Left colon (tissue), 2 donors: ENCODE data around the gene CDK5RAP1. TPM values are rescaled to one million over a fixed set of nuclear protein-coding genes. Genes with fewer than 3 reads are reported as not detected.
"Not testable (repeated sequence)": the region's sequence is repeated elsewhere in the genome, so short reads cannot be mapped to it uniquely, and the experiment has no call there.

Source experiments
- ATAC-seq: fragments of 200-7000 bp; cut with Tn5 transposase; one replicate; pipeline ENCODE4 v1.9.1; 2020; ENCODE audit warnings: mild to moderate bottlenecking, moderate library complexity
- DNase-seq, 2 donors: peaks; one replicate each; pipeline ENCODE4 v3.0.0-alpha.2; 2020
- intact Hi-C, 2 donors: fragments of 100-400 bp; cut with DNase I in 1 of 2; cut with micrococcal nuclease in 1 of 2; formaldehyde crosslinking; loops; one replicate each; pipeline versions ENCODE4 v1.11.2 to v1.14.0; 2022; cut with DNase I, micrococcal nuclease
- total RNA-seq, 2 donors: library from RNA; stranded (reverse); fragmentation: NEBNext Ultra II Directional; extraction: Animal tissue kit (Norgen Biotek cat#: 25700); gene quantifications; one replicate each; pipeline ENCODE4 v1.2.1, GENCODE V29; 2021
- donor health status: DM: no; HTN: no; CAD: no.
- donor health status: DM: yes; HTN: yes; CAD: no.

Gene CDK5RAP1
- total RNA-seq, 2 donors from 2014 or later: 16.6 to 27.4 TPM

DNA sequence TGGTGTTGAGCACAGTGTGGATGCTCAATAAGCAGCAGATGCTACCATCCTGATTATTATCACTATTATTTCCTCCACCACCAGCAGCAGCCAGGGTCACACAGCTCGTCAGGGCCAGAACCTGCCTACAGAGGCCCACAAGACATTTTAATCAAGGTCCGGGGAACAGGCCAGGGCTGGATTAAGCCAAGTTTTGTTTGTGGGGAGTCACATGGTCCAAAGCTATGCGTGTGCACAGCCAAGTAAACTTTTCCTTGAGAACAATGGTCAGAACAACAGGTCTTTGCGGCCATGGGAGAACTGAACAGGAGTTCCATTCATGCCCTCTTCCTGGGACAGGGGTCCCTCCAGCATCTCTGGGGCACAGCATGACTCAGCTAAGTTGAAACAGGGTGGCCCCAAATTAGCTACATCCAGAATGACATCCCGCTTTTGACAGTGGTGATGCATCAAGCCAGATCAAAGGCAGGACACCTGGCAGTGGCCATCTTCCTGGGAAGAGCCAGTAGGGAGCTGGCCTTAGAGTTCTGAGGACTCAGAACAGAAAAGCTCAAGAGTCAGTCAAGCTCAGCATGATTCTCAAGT, 30.6 kb upstream of the CDK5RAP1 start:
- intact Hi-C loops: no loop called here
- no peak for ATAC-seq
- no peak for DNase-seq

GRCh38 chr20:33423875-33424274, 22.6 kb upstream of the CDK5RAP1 start:
- ATAC-seq, DNase-seq, intact Hi-C loops: not testable (repeated sequence)

- DNase-seq: peak; percentile 17 to 47
- ATAC-seq: peak; percentile 36
- intact Hi-C loops: no loop called here
These were observed 22.0 kb upstream of the CDK5RAP1 start for GRCh38 chr20:33423141-33423834.

DNA sequence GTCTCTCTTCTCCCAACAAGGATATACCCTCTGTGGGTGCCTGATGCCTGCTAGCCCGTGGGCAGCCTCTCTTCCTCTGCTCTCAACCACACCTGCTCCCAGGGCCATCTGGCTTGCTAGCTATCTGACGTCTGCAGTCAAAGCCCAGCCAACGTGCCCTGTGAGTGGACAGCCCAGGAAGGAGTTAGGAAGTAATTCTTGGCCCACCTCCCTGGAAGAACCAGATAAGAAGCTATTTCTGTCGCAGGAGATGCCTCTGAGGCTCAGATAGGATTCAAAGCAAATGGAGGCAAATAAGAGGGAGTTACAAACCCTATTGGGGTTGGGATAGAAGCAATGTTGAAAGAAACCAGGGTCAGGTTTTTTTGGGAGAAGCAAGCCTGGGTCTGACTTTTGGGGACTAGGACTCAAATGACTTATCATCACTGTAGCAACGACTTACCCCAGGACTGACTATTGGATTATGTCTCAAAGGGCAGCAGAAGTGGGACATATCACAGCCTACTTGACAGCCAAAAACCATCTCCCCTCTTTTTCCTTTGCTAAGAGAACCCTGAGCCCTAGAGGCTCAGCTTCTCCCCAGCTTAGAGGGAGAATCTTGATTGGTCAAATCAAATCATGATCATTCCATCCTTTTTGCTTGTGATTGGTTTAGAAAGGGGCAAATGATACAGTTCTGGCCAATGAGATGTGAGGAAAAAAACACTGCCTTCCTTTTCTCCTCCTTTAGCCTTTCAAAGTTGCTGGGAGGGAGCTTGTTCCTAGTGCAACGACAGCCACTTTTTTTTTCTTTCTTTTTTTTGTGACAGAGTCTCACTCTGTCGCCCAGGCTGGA, 18.0 kb upstream of the CDK5RAP1 start:
- ATAC-seq (no peak), DNase-seq (no peak)

GRCh38 chr20:33418033-33418432, 16.7 kb upstream of the CDK5RAP1 start:
- DNase-seq (no peak), ATAC-seq (no peak)
- intact Hi-C loops: no loop called here

More for the DNA sequence above, 18.0 kb upstream of the CDK5RAP1 start:
- intact Hi-C loops: no loop called here

DNA sequence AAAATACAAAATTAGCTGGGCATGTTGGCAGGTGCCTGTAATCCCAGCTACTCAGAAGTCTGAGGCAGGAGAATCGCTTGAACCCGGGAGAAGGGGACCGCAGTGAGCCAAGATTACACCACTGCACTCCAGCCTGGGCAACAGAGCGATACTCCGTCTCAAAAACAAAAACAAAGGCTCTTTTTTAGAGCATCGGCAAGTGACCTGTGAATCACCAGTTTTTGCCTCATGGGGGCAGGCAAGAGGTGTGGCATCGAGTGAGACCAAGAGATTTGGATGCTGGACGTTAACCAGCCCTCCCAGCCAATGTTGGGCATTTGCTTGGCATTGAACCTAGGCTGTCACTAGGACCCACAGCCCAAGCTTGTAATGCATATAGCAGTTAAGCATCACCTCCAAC, 14.6 kb upstream of the CDK5RAP1 start:
- intact Hi-C loops: no loop called here
- ATAC-seq (peak; percentile 49), DNase-seq (no peak)

- ATAC-seq (no peak), DNase-seq (no peak)
- intact Hi-C loops: no loop called here
These were observed 11.1 kb upstream of the CDK5RAP1 start for GRCh38 chr20:33412484-33412838.

- ATAC-seq (no peak), DNase-seq (no peak)
- intact Hi-C loops: no loop called here
These were observed 10.6 kb upstream of the CDK5RAP1 start for GRCh38 chr20:33411711-33412483.

- no peak for DNase-seq
- intact Hi-C loops: no loop called here
- ATAC-seq: no peak
These were observed 9.9 kb upstream of the CDK5RAP1 start for GRCh38 chr20:33411242-33411641.

- no peak for ATAC-seq
These were observed 8.9 kb upstream of the CDK5RAP1 start for GRCh38 chr20:33410081-33410742.

GRCh38 chr20:33408716-33409654, 7.7 kb upstream of the CDK5RAP1 start:
- intact Hi-C loops: no loop called here
- no peak for DNase-seq
- no peak for ATAC-seq

More at GRCh38 chr20:33410081-33410742, 8.9 kb upstream of the CDK5RAP1 start:
- intact Hi-C loops: no loop called here
- no peak for DNase-seq

GRCh38 chr20:33408313-33408712, 7.0 kb upstream of the CDK5RAP1 start:
- intact Hi-C loops: no loop called here
- DNase-seq (no peak), ATAC-seq (no peak)

DNA sequence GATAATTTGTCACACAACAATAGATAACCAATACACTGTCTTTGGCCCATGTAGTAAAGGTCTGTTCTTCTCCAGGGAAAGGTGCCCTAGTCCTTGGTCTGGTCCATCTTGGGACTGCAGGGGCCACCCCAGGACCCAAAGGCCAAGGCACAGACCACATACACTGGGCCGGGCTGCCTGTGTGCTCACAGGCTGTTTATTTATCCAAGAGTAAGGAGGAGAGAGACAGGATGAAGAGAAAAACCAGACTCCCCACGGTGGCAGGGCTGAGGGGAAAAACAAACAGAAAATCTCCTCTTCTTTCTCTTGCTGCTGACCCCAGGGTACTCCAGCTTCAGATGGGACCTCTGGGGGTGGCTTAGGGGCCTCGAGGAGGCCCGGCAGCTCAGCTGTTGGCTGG, 6.5 kb upstream of the CDK5RAP1 start:
- no peak for DNase-seq
- no peak for ATAC-seq
- intact Hi-C loops: no loop called here

GRCh38 chr20:33407251-33407650, 5.9 kb upstream of the CDK5RAP1 start:
- DNase-seq (no peak), ATAC-seq (no peak)

GRCh38 chr20:33404281-33404680, 3.0 kb upstream of the CDK5RAP1 start:
- intact Hi-C loops: no loop called here
- DNase-seq (no peak), ATAC-seq (no peak)

More at GRCh38 chr20:33407251-33407650, 5.9 kb upstream of the CDK5RAP1 start:
- intact Hi-C loops: no loop called here

DNA sequence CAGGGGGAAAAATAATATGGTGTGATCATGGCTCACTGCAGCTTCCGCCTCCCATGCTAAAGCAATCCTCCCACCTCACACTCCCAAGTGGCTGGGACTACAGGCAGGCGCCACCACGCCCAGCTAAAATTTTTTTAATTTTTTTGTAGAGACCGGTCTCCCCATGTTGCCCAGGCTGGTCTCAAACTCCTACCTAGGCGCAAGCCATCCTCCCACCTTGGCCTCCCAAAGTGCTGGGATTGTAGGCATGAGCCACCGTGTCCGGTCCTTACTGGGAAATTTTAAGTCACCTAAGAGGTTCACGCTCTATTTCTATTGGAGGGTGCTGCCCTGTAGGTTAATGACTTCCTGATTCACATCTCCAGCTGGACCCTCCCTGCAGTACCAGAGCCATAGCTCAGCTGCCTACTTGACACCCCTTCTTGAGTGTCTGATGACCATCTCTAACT, 626 bp upstream of the CDK5RAP1 start:
- intact Hi-C loops: no loop called here
- DNase-seq (peak in 1 of 2 donors; percentile 20), ATAC-seq (peak; percentile 40)

DNA sequence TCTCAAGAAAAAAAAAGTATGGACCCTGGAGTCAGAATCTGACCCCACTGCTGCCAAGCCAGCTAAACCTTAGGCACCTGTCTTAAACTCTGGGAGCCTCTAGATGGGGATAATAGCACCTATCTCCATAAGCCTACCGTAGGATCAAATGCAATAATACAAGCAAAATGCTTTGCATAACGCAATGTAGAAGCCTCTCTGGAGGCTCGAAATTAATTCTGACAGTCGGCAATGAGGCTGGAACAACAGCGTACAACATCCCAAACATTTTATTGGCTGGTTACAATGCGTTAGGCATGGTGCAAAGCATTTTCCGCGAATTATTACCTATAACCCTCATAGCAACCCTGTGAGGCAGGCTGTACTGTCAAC, 521 bp downstream of the CDK5RAP1 start:
- intact Hi-C loops: no loop called here
- peak; percentile 76 for ATAC-seq
- no peak for DNase-seq

GRCh38 chr20:33399924-33400323, 1.4 kb downstream of the CDK5RAP1 start:
- intact Hi-C loops: no loop called here
- DNase-seq (no peak), ATAC-seq (no peak)
